ENCODE results near the gene KDM7A. TPM values are rescaled to one million over a fixed set of nuclear protein-coding genes. Genes with fewer than 3 reads are reported as not detected.
"Not testable (repeated sequence)": the region's sequence is repeated elsewhere in the genome, so short reads cannot be mapped to it uniquely, and the experiment has no call there.

KDM7A gene
- polyA plus RNA-seq, 2 donors, result 4.0 to 6.6 TPM

GRCh38 chr7:140202942-140203341 is 26.2 kb upstream of the KDM7A start:
- 86 to 93% methylated on average over 6 of the region's 6 CpGs for WGBS, 2 donors
- not testable (repeated sequence) for H3K4me1 ChIP-seq (ENCODE audit: control insufficient read depth in 2 of 2, insufficient read depth in 2 of 2, low read length in 1 of 2)

GRCh38 chr7:140201393-140201792 is 24.6 kb upstream of the KDM7A start:
- no peak overlapping the region for H3K4me3 ChIP-seq (ENCODE audit: low read depth in 1 of 2, low read length in 2 of 2)
- H3K27me3 ChIP-seq (ENCODE audit: control insufficient read depth in 1 of 2, insufficient read depth in 2 of 2, low read length in 2 of 2), result no peaks in the 10 kb centered on the region
- H3K27ac ChIP-seq (ENCODE audit: low read depth in 2 of 2, low read length in 1 of 2), result no peak overlapping the region
- no peaks in the 10 kb centered on the region for H3K4me1 ChIP-seq (ENCODE audit: control insufficient read depth in 2 of 2, insufficient read depth in 2 of 2, low read length in 1 of 2)
- H3K36me3 ChIP-seq (ENCODE audit: control insufficient read depth in 2 of 2, insufficient read depth in 2 of 2, low read length in 1 of 2), result no peaks in the 10 kb centered on the region
- WGBS, 2 donors, result 91 to 92% methylated on average over 6 of the region's 6 CpGs
- peaks cover 0 to 2% of the 10 kb centered on the region in 2 donors for H3K9me3 ChIP-seq (ENCODE audit: control insufficient read depth in 2 of 2, insufficient read depth in 1 of 2, low read depth in 1 of 2, low read length in 1 of 2)

More at GRCh38 chr7:140202942-140203341, 26.2 kb upstream of the KDM7A start:
- not testable (repeated sequence) for H3K27ac ChIP-seq (ENCODE audit: low read depth in 2 of 2, low read length in 1 of 2); H3K27me3 ChIP-seq (ENCODE audit: control insufficient read depth in 1 of 2, insufficient read depth in 2 of 2, low read length in 2 of 2); H3K4me3 ChIP-seq (ENCODE audit: low read depth in 1 of 2, low read length in 2 of 2); H3K36me3 ChIP-seq (ENCODE audit: control insufficient read depth in 2 of 2, insufficient read depth in 2 of 2, low read length in 1 of 2); H3K9me3 ChIP-seq (ENCODE audit: control insufficient read depth in 2 of 2, insufficient read depth in 1 of 2, low read depth in 1 of 2, low read length in 1 of 2)

GRCh38 chr7:140200061-140200989 is 23.5 kb upstream of the KDM7A start:
- Histone ChIP-seq H3K27me3 (ENCODE audit: control insufficient read depth in 1 of 2, insufficient read depth in 2 of 2, low read length in 2 of 2) (no peaks in the 10 kb centered on the region), H3K36me3 (ENCODE audit: control insufficient read depth in 2 of 2, insufficient read depth in 2 of 2, low read length in 1 of 2) (no peaks in the 10 kb centered on the region), H3K4me3 (ENCODE audit: low read depth in 1 of 2, low read length in 2 of 2) (no peak overlapping the region), H3K27ac (ENCODE audit: low read depth in 2 of 2, low read length in 1 of 2) (peak overlapping the region in 1 of 2 donors; percentile 44), H3K4me1 (ENCODE audit: control insufficient read depth in 2 of 2, insufficient read depth in 2 of 2, low read length in 1 of 2) (no peaks in the 10 kb centered on the region), H3K9me3 (ENCODE audit: control insufficient read depth in 2 of 2, insufficient read depth in 1 of 2, low read depth in 1 of 2, low read length in 1 of 2) (peaks cover 0 to 2% of the 10 kb centered on the region in 2 donors)
- 66 to 73% methylated on average over 15 of the region's 15 CpGs for WGBS, 2 donors

- Histone ChIP-seq H3K9me3 (ENCODE audit: control insufficient read depth in 2 of 2, insufficient read depth in 1 of 2, low read depth in 1 of 2, low read length in 1 of 2) (peaks cover 0 to 2% of the 10 kb centered on the region in 2 donors), H3K4me3 (ENCODE audit: low read depth in 1 of 2, low read length in 2 of 2) (no peak overlapping the region), H3K4me1 (ENCODE audit: control insufficient read depth in 2 of 2, insufficient read depth in 2 of 2, low read length in 1 of 2) (no peaks in the 10 kb centered on the region), H3K27me3 (ENCODE audit: control insufficient read depth in 1 of 2, insufficient read depth in 2 of 2, low read length in 2 of 2) (no peaks in the 10 kb centered on the region), H3K36me3 (ENCODE audit: control insufficient read depth in 2 of 2, insufficient read depth in 2 of 2, low read length in 1 of 2) (no peaks in the 10 kb centered on the region), H3K27ac (ENCODE audit: low read depth in 2 of 2, low read length in 1 of 2) (no peak overlapping the region)
- WGBS, 2 donors, result 83 to 88% methylated on average over 2 of the region's 2 CpGs
Measured at GRCh38 chr7:140197938-140198337, 21.2 kb upstream of the KDM7A start.

- WGBS, 2 donors, result 72 to 74% methylated on average over 9 of the region's 9 CpGs
- H3K9me3 ChIP-seq (ENCODE audit: control insufficient read depth in 2 of 2, insufficient read depth in 1 of 2, low read depth in 1 of 2, low read length in 1 of 2), result peaks cover 0 to 2% of the 10 kb centered on the region in 2 donors
- no peak overlapping the region for H3K4me3 ChIP-seq (ENCODE audit: low read depth in 1 of 2, low read length in 2 of 2)
- H3K27me3 ChIP-seq (ENCODE audit: control insufficient read depth in 1 of 2, insufficient read depth in 2 of 2, low read length in 2 of 2), result no peaks in the 10 kb centered on the region
- H3K36me3 ChIP-seq (ENCODE audit: control insufficient read depth in 2 of 2, insufficient read depth in 2 of 2, low read length in 1 of 2), result no peaks in the 10 kb centered on the region
- no peak overlapping the region for H3K27ac ChIP-seq (ENCODE audit: low read depth in 2 of 2, low read length in 1 of 2)
- H3K4me1 ChIP-seq (ENCODE audit: control insufficient read depth in 2 of 2, insufficient read depth in 2 of 2, low read length in 1 of 2), result peaks cover 0 to under 1% of the 10 kb centered on the region in 2 donors
Measured at GRCh38 chr7:140197218-140197890, 20.6 kb upstream of the KDM7A start.

- H3K27ac ChIP-seq (ENCODE audit: low read depth in 2 of 2, low read length in 1 of 2), result peak overlapping the region in 1 of 2 donors; percentile 11
- no peaks in the 10 kb centered on the region for H3K27me3 ChIP-seq (ENCODE audit: control insufficient read depth in 1 of 2, insufficient read depth in 2 of 2, low read length in 2 of 2)
- 65 to 66% methylated on average over 10 of the region's 10 CpGs for WGBS, 2 donors
Measured at GRCh38 chr7:140196361-140197217, 19.8 kb upstream of the KDM7A start.

GRCh38 chr7:140195859-140196258 is 19.1 kb upstream of the KDM7A start:
- no peak overlapping the region for H3K27ac ChIP-seq (ENCODE audit: low read depth in 2 of 2, low read length in 1 of 2)
- peaks cover 0 to 2% of the 10 kb centered on the region in 2 donors for H3K9me3 ChIP-seq (ENCODE audit: control insufficient read depth in 2 of 2, insufficient read depth in 1 of 2, low read depth in 1 of 2, low read length in 1 of 2)
- H3K36me3 ChIP-seq (ENCODE audit: control insufficient read depth in 2 of 2, insufficient read depth in 2 of 2, low read length in 1 of 2), result no peaks in the 10 kb centered on the region
- peaks cover 0 to 3% of the 10 kb centered on the region in 2 donors for H3K4me1 ChIP-seq (ENCODE audit: control insufficient read depth in 2 of 2, insufficient read depth in 2 of 2, low read length in 1 of 2)
- H3K27me3 ChIP-seq (ENCODE audit: control insufficient read depth in 1 of 2, insufficient read depth in 2 of 2, low read length in 2 of 2), result no peaks in the 10 kb centered on the region
- no peak overlapping the region for H3K4me3 ChIP-seq (ENCODE audit: low read depth in 1 of 2, low read length in 2 of 2)
- 89 to 90% methylated on average over 1 of the region's 1 CpG for WGBS, 2 donors

More at GRCh38 chr7:140196361-140197217, 19.8 kb upstream of the KDM7A start:
- Histone ChIP-seq H3K9me3 (ENCODE audit: control insufficient read depth in 2 of 2, insufficient read depth in 1 of 2, low read depth in 1 of 2, low read length in 1 of 2) (peaks cover 0 to 2% of the 10 kb centered on the region in 2 donors), H3K4me1 (ENCODE audit: control insufficient read depth in 2 of 2, insufficient read depth in 2 of 2, low read length in 1 of 2) (peaks cover 0 to 3% of the 10 kb centered on the region in 2 donors), H3K36me3 (ENCODE audit: control insufficient read depth in 2 of 2, insufficient read depth in 2 of 2, low read length in 1 of 2) (no peaks in the 10 kb centered on the region), H3K4me3 (ENCODE audit: low read depth in 1 of 2, low read length in 2 of 2) (no peak overlapping the region)

GRCh38 chr7:140192620-140193019 is 15.8 kb upstream of the KDM7A start:
- Histone ChIP-seq H3K27ac (ENCODE audit: low read depth in 2 of 2, low read length in 1 of 2) (no peak overlapping the region), H3K9me3 (ENCODE audit: control insufficient read depth in 2 of 2, insufficient read depth in 1 of 2, low read depth in 1 of 2, low read length in 1 of 2) (peaks cover 0 to 2% of the 10 kb centered on the region in 2 donors), H3K27me3 (ENCODE audit: control insufficient read depth in 1 of 2, insufficient read depth in 2 of 2, low read length in 2 of 2) (no peaks in the 10 kb centered on the region), H3K36me3 (ENCODE audit: control insufficient read depth in 2 of 2, insufficient read depth in 2 of 2, low read length in 1 of 2) (no peaks in the 10 kb centered on the region), H3K4me1 (ENCODE audit: control insufficient read depth in 2 of 2, insufficient read depth in 2 of 2, low read length in 1 of 2) (peaks cover 0 to 3% of the 10 kb centered on the region in 2 donors), H3K4me3 (ENCODE audit: low read depth in 1 of 2, low read length in 2 of 2) (no peak overlapping the region)

- H3K27ac ChIP-seq (ENCODE audit: low read depth in 2 of 2, low read length in 1 of 2), result no peak overlapping the region
- peaks cover 0 to 3% of the 10 kb centered on the region in 2 donors for H3K4me1 ChIP-seq (ENCODE audit: control insufficient read depth in 2 of 2, insufficient read depth in 2 of 2, low read length in 1 of 2)
- no peaks in the 10 kb centered on the region for H3K36me3 ChIP-seq (ENCODE audit: control insufficient read depth in 2 of 2, insufficient read depth in 2 of 2, low read length in 1 of 2)
- H3K9me3 ChIP-seq (ENCODE audit: control insufficient read depth in 2 of 2, insufficient read depth in 1 of 2, low read depth in 1 of 2, low read length in 1 of 2), result peaks cover 0 to 2% of the 10 kb centered on the region in 2 donors
- WGBS, 2 donors, result 70 to 82% methylated on average over 3 of the region's 3 CpGs
- H3K4me3 ChIP-seq (ENCODE audit: low read depth in 1 of 2, low read length in 2 of 2), result no peak overlapping the region
- H3K27me3 ChIP-seq (ENCODE audit: control insufficient read depth in 1 of 2, insufficient read depth in 2 of 2, low read length in 2 of 2), result no peaks in the 10 kb centered on the region
Measured at GRCh38 chr7:140192176-140192575, 15.4 kb upstream of the KDM7A start.
